GM21515 (cell line): Measurements from ENCODE around the gene TCL1A.

ENCODE experiments used
- ATAC-seq: cut with Tn5 transposase; IDR thresholded peaks from one replicate; pipeline ENCODE4 v1.9.1; 2021; ENCODE audit not compliant: unreplicated experiment

The TCL1A gene

DNA sequence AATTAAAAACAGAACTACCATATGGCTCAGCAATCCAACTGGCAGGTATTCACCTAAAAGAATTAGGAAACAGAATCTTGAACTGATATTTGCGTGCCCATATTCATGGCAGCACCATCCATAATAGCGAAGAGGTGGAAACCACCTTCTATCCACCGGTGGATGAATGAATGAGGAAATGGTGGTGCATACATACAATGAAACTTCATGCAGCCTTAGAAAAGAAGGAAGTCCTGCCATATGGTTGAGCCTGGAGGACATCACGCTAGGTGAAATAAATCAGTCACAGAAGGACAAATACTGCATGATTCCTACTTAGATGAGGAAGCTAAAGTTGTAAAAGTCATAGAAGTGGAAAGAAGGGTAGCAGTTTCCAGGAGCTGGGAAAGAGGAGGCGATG, 6.6 kb downstream of the TCL1A start:
- no peak for ATAC-seq

DNA sequence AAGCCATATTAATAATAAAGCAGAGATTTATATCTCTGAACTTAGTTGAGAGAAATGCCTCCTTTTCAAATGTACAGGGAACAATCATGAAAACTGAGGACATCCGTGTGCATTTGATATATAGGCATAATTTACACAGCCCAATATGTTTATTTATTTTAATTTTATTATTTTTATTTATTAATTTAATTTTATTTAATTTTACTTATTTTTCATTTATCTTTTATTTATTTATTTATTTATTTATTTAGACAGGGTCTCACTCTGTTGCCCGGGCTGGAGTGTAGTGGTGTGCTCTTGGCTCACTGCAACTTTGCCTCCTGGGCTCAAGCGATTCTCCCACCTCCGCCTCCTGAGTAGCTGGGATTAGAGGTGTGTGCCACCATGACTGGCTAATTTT, 8.4 kb downstream of the TCL1A start:
- ATAC-seq: no peak

DNA sequence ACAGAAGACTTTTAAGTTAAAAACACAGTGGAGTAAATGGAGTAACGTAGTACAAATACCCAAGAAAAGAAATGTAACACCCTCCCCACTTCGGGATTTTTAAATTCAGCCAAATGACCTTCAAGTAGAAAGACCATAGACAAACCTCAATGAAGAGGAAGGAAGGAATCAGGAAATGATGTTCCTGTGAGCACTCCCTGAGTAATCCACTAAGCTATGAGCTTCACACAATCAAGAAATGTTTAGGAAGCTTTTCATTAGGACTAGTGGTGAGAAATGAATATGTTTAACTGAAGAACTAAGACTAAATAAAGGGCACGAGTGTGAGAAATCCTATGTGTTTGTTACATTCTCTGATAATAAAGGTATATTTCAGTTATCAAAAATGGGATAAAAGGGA, 10.1 kb downstream of the TCL1A start:
- no peak for ATAC-seq

DNA sequence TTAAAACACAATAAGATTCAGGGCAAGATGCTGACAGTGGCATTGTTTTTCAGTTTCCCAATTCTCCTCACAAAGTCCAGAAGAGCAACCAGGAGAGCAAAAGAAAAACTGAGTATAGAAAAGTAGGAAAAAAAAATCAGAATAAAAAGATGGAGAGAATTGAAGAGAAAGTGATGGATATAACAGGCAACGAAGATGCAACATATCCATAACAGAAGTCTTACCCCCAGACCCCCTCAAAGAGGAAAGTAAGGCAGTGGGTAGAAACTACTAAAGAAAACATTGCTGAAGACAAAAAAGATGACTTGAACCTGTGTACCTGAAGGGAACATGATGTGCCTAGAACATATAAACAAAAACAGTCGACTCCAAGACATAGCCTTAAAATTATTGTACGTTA, 10.6 kb downstream of the TCL1A start:
- ATAC-seq: no peak

DNA sequence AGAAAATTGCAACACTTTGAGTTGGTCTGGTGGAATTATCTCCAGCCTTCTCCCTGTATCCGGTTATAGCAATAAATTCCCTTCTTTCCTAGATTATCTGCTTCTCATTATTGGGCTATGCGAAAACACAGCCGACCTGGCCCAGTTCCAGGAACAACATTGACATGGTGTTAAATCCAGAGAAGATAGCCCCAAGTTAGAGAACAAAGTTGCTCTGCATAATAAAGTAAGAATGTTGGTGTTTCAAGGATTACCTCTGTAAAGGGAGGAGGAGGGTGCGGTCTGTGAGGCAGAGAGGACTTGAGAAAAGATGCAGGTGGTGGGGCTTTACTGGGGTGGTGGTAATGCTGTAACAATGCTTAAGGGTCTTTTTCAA, 12.1 kb downstream of the TCL1A start:
- no peak for ATAC-seq

DNA sequence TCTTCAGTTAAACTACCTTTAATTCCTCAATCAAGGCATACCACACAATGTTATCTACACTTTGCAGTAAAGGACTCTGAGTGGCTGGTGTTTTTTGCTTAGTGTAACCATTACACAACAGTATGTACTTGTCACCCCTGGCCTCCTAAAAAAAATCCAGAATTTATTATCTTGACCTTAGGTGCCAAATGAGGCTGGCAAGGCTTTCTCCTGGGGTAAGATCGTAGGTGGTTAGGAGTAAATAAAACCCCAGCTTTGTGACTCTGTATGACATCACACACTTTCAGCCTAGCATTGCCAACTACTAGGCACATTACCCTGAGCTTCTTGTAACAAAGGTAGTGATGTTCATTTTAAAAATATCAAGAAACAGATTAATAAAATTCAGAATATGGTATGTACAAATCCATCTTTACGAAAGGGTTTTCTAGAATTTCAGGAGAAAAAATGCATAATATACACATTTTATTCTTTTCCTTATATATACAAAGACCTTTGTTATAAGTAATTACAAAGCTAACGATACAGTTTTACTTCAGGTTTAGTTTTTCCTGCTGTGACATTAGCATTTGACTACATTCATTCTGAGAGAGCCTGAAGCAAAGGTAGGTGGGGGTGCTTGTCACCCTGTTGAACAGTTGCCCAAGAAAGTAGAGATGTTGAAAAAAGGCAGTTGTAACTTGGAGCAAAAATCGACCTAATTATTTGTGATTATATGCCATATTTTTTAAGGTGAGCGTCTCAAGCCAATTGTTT, 13.5 kb downstream of the TCL1A start:
- ATAC-seq: no peak

DNA sequence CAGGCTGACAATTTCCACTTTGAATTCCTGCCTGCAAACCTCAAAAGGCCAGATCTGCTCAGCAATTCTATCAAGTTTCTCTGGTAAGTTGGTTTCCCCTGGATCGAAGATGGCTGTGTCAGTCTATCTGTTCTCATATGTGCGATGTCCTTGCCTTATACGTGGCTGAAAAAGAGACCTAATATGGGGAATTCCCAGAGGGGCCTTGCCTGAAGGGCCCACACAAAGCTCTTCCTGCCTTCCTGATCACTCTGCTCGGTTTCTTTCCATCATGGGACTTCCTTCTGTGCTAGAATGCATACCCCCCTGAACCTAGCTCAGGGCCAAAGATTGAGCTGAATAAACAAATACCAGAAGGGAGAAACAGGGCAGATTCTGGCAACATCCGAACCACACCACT, 14.5 kb downstream of the TCL1A start:
- peak; percentile 53 for ATAC-seq

DNA sequence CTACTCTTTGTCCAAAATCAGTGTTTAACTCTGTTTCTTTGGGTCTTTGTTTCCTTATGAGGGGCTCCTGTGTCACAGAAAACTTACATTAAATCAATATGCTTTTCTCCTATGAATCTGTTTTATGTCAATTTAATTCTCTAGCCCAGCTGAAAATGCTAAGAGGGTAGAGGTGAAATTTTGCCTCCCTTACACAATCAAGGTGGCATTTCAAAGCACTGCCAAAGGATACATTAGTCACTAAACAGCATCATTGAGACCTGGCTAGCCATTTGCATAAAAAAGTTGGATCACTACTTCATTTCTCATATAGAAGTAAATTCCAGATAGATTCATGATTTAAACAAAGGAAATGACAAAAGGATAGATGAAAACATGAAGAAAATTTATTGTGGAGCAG, 15.6 kb downstream of the TCL1A start:
- ATAC-seq: no peak

DNA sequence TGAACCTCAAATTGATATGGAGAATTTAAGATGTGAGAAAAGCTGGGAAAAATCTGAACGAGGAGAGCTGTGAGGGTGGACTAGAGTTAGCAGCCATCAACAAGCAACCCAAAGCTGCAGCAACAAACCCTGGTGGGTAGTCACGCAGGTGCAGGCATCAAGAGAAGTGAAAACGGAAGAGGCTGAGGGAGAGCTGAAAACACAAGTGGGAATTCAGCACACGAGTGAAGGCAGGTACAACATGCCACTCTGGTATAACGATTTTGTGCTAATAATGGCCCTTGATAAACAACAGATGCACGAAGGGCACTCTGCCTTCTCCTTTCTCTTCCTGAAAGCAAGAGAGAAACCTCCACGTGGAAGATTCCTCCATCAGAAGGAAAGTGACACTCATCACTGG, 16.2 kb downstream of the TCL1A start:
- peak; percentile 58 for ATAC-seq

DNA sequence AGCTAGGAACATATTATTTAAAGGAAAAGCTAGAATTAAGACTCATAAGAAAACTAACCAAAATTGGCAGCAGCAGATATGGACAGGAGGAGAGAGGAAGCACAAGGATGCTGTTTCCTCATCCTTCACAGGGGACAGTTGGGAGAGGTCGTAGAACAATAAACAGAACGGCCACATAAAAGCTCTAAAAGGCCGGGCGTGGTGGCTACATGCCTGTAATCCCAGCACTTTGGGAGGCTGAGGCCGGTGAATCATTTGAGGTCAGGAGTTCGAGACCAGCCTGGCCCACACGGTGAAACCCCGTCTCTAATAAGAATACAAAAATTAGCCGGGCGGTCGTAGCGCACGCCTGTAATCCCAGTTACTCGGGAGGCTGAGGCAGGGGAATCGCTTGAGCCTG, 17.2 kb downstream of the TCL1A start:
- ATAC-seq: no peak

DNA sequence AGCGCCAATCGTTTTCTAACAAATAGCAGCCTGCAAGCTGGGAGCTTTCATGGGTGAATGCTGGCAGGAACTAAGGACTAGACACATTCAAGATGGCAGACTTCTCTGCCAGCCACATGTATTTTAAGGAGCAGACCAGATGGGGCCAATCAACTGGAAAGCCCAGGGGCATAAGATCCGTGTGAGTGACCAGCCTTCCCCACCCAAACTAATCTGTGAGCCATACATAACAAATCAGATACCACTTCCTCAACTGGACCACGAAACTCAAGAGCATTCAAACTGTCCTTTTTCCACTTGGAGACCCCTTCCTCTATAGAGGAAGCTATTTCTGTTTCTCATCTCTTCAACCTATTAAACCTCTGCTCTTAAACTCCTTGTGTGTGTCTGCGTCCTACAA, 18.0 kb downstream of the TCL1A start:
- no peak for ATAC-seq

DNA sequence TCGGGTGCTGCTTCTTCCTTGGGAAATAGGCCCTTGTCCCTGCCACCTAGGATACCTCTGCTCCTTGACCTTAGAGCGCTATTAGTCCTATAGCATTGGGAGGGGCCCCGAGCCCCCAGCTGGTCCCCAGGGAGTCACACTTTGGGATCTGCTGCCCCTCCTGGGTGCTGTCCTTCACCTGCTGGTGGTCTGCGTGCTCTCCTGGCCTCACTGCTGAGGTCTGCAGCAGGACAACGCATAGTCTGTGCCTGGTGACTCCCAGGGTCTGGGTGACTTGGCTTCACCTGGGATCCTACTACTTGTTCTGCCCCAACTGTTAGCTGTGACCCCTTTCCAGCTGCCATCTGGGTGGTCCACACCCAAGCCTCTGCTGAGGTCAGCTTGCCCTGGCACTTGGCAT, 18.9 kb downstream of the TCL1A start:
- ATAC-seq: no peak

DNA sequence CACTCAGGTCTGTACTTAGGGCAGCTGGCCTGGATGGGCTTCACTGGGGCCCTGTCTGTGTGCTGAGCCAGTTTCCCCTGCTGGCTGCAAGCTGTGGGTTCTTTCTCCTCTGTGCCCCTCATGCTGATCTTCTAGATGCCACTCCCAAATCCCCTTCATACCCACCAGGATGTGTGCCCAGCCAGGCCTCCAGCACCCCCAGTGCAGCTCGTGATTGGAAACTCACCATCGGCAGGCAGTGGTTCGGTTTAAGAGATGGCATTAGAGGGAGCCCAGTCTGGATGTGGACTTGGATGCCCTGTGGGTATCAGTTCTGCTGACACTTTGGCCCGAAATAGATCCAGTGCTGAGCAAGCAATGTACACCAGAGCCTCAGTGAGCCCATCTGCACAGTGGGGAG, 21.8 kb downstream of the TCL1A start:
- no peak for ATAC-seq

DNA sequence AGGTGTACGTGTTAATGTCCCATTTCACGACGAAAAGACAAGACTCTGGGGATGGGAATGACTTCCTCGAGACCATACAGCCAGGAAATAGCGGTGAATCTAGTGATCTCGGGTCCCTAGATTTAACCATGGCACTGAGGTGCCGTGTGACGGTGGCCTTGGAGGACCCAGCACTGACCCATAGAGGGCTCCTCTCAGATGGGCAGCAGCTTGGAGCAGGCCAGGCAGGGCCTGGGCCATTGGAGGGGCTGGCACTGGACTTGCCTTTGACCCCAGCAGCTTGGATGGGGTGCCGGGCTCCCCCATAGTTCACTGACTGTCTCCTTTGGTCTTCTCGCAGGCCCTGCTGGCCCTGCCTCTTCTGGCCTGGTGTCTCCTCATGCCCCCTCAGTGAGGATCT, 22.3 kb downstream of the TCL1A start:
- ATAC-seq: no peak

DNA sequence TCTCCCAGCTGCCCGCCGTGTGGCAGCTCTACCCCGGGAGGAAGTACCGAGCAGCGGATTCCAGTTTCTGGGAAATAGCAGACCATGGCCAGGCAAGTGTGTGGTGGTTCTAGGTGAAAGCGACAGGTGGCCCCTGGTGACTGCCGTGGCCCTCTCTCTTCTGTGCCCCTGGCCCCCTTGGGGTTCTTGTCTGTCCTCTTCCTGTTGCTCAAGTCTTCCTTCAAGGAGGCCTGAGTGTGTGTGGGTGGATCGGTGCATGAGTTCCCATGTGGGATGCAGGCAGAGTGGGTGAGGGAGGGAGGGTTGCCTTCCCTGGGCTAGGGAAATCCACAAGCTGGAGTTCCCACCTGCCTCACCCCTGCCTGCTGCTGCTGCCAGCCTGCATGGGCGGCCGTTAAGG, 23.1 kb downstream of the TCL1A start:
- no peak for ATAC-seq

DNA sequence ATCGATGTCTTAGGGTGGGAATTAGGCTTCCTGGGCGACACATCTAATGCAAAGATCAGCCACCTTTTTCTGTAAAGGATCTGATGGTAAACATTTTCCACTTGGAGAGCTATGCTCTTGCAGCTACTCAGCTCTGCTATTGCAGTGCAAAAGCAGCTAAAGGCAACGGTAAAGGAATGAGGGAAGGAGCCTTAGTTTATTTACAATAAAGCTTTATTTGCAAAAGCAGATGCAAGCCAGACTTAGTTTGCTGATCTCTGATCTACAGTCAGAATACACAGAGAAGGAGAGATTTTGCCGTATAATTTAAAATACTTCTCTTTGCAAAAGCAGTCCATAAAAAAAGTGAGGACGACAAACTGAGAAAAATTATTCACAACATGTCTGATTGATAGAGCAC, 24.5 kb downstream of the TCL1A start:
- no peak for ATAC-seq

DNA sequence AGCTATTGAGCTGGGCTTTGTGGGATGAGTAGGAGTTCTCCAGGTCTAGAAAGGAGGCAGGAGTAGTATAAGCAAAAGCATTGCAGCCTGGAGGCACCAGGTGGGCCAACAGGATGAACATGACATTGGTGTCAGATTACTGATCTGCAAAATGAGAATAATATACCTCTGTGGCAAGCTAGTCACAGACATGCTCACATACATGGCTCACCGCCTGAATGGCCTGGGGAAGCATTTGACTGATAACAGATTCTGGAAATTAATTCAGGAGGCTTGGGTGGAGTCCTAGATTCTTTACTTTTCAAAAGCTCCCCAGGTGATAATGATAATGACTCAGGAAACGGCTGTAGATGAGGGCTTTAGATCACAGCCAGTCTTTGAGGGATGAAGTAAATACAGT, 27.0 kb downstream of the TCL1A start:
- no peak for ATAC-seq

DNA sequence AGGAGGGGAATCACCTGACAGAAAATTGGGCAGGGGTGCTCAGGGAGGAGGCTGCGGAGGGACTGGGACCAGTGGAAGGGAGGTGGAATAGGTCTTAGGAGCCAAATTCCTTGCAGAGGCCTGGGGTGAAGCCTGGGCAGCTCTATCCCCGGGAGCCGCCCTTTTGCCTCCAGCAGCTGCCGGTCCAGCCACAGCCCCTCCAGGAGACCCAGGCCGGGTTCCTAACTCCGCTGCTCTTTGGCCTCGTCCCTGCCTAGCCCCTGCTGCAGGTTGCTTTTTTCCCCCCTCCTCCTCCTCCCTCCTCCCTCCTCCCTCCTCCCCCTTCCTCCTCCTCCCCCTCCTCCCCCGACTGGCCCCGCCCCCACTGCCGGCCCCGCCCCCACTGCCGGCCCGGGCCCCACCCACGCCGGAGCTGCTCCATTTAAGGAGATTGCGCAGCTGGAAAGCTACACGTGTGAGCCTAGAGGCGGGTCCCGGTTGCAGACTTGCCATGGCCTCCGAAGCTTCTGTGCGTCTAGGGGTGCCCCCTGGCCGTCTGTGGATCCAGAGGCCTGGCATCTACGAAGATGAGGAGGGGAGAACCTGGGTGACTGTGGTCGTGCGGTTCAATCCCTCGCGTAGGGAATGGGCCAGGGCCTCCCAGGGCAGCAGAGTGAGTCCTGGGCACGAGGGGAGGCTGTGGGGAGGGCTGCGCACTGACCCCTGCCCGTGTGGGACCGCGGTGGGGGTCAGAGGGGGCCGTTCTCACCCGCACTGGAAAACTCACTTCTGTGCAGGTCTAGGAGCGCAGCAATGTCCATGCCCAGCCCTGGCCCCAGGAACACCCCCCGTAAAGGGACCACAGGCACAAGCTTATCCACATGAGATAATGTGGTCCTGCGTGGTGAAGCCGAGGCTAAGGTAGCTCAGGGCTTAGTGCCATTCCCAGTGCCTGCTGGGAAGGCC, 27.7 kb downstream of the TCL1A start, which contains the start of gene TCL1B:
Gene TCL1B, plus strand, starts transcription at position 449 of the 945 bp plus-strand sequence. Its CDS starts 42 bp downstream, at position 491.
- ATAC-seq: no peak

DNA sequence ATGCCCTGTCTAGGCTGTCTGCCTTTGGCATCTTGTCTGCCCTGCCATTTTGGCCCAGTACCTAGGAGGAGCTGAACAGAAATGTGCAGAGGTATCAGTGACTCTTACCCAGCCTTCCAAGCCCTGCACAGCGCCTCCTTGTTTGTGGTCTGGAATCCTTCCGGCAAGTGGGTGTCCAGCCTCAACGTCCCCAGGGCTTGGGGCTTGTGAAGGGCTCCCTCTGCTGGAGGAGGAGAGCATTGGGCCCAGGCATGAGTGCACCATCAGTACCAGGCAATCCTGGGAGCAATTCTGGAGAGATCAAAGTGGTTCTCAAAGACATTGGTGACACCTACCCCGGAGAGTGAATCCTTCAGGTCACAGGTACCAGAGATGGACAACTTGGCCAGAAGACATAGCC, 30.1 kb downstream of the TCL1A start:
- no peak for ATAC-seq

DNA sequence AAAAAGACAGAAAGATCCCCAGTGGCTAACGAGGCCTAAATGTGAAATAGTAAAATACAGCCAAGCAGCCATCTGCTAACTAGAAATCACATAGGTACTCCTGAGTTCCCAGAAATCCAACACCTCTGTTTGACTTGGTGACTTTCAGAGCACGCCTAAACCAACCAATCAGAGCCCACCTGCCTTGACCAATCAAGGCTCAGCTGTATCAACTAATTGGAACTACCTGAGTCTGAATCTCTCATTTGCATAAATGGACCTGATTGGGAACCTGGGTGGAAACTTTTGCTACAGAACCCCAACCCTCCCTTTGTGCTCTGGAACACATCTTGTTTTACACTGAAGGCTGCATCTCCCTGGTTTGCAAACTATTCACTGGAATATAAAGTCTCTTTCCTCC, 32.8 kb downstream of the TCL1A start:
- ATAC-seq: no peak

DNA sequence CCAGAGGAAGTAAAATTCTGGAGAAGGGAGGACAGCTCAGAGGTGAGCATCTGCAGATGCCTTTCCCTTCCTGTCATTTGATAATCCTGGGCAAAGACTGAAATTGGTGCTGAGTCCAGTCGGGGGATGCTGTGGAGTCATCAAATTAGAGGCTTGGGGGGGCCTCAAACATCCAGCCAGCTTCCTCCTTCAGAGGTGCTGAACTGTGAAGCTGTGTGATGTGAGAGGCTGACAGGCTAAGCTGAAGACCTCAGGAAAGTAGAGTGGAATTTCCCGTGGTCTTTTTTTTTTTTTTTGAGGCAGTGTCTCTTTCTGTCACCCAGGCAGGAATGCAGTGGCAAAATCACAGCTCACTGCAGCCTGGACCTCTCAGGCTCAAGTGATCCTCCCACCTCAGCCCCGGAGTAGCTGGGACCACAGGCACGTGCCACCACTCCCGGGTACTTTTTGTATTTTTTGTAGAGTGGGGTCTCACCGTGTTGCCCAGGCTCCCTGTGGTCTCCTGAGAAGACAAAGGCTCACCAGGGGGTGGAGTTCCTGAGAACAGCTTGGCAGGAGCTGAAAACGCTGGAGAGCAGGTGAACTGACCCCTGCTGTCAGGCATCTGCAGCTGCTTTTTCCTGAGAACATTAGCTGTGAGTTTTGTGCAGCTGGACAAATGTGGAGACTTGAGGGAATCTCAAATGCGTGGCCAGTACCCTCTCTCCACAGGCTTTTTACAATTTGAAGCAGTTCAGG, 33.8 kb downstream of the TCL1A start:
- ATAC-seq: no peak
